Epithelial cell of esophagus (primary cell): ENCODE measurements around the gene ZSWIM1.

Experiments
- DNase-seq: peaks from one replicate; pipeline ENCODE4 v3.0.0; 2010; ENCODE audit warnings: low read depth
- H3K4me3 ChIP-seq: 2 replicates; pipeline ENCODE4 v1.5.1; 2011; ENCODE audit warnings: mild to moderate bottlenecking, low read length, control low read depth
- TF ChIP-seq, protein P1 (sequence below): IDR thresholded peaks from 2 replicates; pipeline ENCODE4 v1.5.1; 2011; ENCODE audit warnings: low read depth, mild to moderate bottlenecking, low read length, control low read depth, inconsistent platforms; ENCODE audit not compliant: insufficient read depth; ENCODE audit errors: missing control alignments

ZSWIM1 gene

DNA sequence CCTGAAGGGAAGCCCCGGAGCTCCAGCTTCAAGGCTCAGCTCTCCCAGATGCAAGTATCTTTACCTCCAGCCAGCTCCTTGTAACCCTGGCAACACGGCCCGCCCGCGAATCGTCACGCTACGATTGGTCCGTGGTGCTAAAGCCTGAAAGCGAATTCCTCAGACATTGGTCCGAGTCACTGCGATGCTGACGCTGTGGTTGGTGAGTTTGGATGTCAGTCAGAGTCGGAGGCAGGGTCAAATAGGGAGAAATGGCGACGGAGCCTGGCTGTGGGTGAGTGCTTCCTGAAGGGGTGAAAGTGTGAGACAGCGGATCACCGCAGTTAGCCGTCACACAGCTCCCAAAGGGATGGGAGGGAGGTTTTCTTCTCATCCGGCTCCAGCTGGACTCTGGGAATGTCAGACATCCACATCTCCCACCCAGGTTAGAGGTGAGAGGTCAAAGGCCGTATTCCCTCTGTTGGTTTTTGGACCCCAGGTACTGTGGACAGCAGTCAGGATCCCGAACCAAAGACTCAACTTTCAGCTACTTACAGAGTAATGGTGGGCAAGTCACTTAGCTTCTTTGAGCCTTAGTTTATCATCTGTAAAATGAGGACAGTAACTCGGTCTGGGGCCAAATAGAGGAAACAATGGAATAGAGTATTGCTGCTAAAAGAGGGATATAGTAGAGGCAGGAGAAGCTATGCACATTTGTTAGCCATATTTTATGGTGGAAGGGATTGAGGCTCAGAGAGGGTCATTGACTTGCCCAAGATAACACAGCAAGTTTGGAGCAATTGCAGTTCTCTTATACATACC is at the start of gene ZSWIM1:
TSS of gene ZSWIM1 (plus strand) at position 240 of the 801 bp plus-strand sequence. CDS start 1,366 bp downstream, outside the sequence.
- DNase-seq: peak; percentile 99
- H3K4me3 ChIP-seq: peak within 1 kb of the TSS; percentile 100
- TF ChIP-seq, protein P1, sequence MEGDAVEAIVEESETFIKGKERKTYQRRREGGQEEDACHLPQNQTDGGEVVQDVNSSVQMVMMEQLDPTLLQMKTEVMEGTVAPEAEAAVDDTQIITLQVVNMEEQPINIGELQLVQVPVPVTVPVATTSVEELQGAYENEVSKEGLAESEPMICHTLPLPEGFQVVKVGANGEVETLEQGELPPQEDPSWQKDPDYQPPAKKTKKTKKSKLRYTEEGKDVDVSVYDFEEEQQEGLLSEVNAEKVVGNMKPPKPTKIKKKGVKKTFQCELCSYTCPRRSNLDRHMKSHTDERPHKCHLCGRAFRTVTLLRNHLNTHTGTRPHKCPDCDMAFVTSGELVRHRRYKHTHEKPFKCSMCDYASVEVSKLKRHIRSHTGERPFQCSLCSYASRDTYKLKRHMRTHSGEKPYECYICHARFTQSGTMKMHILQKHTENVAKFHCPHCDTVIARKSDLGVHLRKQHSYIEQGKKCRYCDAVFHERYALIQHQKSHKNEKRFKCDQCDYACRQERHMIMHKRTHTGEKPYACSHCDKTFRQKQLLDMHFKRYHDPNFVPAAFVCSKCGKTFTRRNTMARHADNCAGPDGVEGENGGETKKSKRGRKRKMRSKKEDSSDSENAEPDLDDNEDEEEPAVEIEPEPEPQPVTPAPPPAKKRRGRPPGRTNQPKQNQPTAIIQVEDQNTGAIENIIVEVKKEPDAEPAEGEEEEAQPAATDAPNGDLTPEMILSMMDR: no peak

DNA sequence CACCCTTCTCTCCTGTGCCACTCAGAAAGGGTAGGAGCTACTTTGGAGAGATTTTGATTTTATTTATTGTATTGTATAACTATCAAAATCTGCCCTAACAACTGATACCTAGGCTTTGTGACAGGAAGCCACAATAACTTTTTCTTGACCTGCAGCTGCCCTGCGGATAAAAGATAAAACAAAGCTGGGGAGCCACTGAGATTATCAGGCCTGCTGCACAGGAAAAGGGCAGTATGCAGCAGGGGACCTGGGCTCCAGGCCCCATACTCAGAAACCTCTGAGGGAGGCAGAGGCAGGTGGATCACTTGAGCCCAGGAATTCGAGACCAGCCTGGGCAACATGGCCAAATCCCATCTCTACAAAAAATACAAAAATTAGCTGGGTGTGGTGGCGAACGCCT is 48.4 kb upstream of the ZSWIM1 start:
- TF ChIP-seq, protein P1: no peak
- H3K4me3 ChIP-seq: no peak overlapping the region
- no peak for DNase-seq

DNA sequence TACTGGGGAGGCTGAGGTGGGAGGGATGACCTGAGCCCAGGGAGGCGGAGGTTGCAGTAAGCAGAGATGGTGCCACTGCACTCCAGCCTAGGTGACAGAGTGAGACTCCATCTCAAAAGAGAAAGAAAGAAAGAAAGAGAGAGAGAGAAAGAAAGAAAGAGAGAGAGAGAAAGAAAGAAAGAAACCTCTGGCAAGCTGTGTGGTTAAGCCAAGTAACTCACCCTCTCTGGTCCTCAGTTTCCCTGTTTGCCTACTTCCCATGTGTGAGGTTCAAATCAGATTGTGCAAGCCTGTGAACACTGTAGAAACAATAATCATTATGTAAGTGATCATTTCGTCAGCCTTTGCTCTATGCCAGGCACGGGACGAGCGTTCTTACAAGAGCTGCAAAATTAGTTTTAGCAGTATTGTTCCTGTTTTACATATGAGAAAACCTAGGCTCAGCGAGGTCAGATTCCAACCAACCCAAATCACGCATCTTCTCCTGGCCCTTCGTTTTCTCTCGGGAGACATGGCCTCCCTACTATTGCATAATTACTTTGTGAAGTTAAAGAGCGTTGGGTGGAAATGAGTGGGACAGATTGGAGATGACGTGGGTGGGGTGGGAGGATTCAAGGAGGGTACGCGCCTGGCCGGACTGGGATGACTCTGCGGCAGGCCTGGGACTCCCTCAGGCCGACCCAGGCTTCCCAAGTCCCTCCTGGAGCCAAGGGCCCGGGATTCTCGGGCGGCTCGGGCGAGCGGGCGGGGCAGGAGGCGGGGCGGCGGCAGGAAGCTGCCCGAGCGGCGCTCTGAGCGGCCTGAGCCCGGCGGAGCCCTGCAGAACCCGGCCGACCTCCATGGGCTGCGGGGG is 47.8 kb upstream of the ZSWIM1 start, which contains the start of gene SNX21:
TSS of gene SNX21 (plus strand) at position 770 of the 853 bp plus-strand sequence. CDS start 121 bp downstream, outside the sequence.
- DNase-seq: peak; percentile 80
- TF ChIP-seq, protein P1: no peak
- peak within 1 kb of the TSS; percentile 66 for H3K4me3 ChIP-seq

DNA sequence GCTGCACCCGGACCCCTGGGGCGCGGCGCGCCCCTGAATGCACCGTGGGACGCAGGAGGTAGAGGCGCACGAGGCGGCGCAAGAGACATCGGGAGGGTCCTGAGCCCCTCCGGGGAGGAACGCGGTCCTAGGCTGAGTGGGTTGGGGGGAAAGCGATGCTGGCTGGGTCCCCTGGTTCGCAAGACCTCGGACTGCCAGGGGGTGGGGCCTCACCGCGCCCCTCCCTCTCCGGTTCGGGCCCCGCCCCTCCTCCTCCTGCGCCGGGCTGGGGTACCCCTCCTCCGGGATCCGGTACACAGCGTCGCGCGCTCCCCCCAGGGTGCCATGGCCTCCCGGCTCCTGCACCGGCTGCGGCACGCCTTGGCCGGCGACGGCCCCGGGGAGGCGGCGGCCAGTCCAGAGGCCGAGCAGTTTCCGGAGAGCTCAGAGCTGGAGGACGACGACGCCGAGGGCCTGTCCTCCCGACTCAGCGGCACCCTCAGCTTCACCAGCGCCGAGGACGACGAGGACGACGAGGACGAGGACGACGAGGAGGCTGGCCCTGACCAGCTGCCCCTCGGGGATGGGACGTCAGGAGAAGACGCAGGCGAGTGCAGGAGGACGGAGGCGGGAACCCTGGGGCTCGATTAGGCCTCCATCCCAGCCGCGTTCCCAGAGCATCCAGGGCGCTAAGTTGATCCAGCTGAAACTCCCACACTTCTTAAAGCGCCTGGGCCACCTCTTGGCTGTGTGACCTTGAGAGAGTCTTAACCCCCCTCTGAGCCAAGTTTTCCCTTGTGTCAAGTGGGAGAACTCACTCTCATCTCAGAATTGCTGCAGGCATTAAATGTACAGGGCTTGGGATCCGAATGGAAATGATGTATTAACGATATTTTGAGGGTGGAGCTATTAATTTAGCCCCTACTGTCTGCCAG is 46.9 kb upstream of the ZSWIM1 start:
- peak; percentile 41 for DNase-seq
- H3K4me3 ChIP-seq: peak overlapping the region; percentile 66
- TF ChIP-seq, protein P1: no peak

DNA sequence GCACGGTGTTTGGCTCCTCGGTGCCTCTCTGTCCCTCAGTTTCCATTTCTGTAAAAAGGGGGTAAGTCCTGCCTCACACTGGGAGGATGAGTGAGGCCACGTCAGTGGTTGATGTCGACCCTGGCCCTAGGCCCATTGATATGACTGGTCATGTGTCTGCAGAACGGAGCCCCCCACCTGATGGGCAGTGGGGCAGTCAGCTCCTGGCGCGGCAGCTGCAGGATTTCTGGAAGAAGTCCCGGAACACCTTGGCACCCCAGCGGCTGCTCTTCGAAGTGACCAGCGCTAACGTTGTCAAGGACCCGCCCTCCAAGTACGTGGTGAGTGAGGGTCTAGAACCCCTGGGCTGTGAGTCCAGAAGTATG is 46.2 kb upstream of the ZSWIM1 start:
- DNase-seq: no peak
- H3K4me3 ChIP-seq: peak overlapping the region; percentile 66
- TF ChIP-seq, protein P1: no peak

DNA sequence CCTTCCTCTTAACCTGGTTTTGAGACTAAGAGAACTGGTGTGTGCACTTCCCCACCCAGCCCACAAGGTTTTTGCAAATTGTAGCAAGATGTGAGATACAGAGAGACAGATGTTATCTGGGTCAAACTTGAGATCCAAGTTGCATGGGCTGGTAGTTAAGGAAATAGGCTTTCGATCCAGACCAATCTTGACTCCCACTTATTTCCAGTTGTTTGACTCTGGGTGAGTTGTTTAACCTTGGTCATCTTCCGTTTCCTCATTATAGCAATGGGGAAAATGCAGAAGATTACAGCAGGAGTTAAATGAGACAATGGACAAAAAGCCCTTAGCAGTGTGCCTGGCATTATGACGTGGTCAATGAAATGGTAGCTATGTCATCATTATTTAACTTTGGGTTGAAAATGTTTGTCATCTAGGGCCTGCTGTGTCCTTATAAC is 45.7 kb upstream of the ZSWIM1 start:
- H3K4me3 ChIP-seq: no peak overlapping the region
- no peak for DNase-seq
- TF ChIP-seq, protein P1: no peak
